Activated CD4-positive, alpha-beta T cell treated with anti-CD3 and anti-CD28 coated beads, Interleukin-2, amount 50 U/mL, for 24 hours (primary cell): ENCODE results near the gene C12orf57.

Experiments used
- DNase-seq, 2 donors: peaks; one replicate each; pipeline ENCODE4 v3.0.0-alpha.2; 2020; ENCODE audit warnings: low read depth in 1 of 2, low spot score in 1 of 2

C12orf57 gene

DNA sequence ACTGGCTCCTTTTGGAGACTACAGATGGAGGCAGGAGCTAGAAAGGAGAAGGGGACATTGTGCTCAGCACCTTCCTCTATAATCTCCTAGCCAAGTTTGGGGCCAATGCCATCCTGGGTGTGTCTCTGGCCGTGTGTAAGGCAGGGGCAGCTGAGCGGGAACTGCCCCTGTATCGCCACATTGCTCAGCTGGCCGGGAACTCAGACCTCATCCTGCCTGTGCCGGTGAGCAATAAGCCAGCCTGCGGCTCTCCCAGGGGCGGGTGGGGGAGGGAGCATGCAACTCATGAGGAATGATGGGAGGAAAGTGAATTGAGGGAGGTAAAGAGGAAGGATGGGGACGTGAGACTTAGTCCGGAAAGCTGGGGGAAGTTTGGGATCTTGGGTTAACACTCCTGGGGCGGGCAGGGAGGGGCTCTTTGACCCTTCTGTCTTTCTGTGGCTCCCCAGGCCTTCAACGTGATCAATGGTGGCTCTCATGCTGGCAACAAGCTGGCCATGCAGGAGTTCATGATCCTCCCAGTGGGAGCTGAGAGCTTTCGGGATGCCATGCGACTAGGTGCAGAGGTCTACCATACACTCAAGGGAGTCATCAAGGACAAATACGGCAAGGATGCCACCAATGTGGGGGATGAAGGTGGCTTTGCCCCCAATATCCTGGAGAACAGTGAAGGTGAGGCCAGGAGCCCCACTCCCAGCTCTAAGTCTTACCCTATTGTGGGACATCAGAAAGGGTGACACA lies 26.2 kb upstream of the C12orf57 start:
- DNase-seq: no peak

DNA sequence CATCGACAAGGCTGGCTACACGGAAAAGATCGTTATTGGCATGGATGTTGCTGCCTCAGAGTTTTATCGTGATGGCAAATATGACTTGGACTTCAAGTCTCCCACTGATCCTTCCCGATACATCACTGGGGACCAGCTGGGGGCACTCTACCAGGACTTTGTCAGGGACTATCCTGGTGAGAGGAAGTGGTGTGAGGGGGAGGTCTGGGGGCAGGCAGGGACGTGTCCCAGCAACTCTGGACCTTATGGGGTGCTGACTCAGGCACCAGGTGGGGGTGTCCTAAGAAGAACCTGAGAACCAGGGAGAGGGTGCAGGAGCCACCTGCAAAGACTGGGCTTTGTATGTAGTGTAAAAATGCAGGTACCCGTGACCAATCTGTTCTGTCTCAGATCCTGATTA lies 24.2 kb upstream of the C12orf57 start:
- DNase-seq: no peak

GRCh38 chr12:6921539-6921938 lies 22.3 kb upstream of the C12orf57 start:
- DNase-seq: no peak

- no peak for DNase-seq
Observed at GRCh38 chr12:6921996-6922946, 21.6 kb upstream of the C12orf57 start.

- no peak for DNase-seq
Observed at GRCh38 chr12:6923003-6923732, 20.7 kb upstream of the C12orf57 start.

DNA sequence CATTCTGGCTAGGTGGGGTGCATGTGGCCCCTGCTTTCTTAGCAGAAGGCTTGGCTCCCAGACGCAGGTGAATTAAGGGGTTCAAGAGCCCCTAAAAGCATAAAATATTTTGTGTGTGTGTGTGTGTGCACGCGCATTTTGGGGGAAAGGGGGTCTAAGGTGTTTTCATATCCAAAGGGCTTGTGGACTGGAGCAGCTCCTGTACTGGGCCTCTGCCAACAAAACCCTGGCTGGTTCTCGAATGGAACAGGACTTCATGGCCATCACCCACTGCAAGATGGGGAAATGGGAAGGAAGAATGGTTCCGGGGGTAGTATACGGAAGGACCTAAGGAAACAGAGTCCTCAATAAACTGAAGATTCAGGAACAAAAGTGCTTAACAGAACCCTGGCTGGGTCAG lies 20.0 kb upstream of the C12orf57 start:
- no peak for DNase-seq

- DNase-seq: no peak
Observed at GRCh38 chr12:6925239-6925539, 18.6 kb upstream of the C12orf57 start.

DNA sequence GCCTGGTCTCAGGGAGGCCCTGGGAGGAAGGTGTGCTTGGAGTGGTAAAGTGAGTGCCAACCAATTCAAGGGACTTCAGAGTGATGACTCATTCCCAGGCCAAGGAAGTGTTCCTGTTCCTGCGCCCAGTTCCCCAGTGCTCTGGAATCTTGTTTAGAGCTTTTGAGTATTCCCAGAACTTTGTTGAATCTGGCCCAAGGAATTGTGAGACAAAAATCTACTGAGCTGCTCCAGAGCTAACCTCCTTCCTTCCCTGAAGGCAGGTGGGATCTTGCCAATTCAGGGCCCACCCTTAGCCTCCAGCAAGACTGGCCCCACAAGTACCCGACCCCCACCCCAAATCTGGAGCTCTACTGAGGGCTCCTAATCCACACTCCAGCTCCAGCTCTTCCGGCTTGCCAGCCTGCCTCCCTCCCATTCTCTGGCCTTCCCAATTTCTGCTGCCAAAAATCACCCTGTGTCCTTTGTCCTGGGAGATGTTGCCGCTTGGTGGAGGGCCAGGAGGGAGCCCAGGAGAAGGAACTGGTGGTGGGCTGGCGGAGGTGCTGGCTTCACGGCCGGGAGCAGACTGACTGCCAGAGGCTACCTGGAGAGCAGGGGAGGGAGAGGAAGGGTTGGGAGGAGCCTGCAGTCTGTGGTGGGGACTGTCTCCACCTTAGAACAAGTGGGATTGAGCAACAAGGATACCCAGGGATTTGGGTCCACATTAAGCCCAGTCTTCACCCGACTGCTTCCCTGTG lies 18.1 kb upstream of the C12orf57 start:
- no peak for DNase-seq

DNA sequence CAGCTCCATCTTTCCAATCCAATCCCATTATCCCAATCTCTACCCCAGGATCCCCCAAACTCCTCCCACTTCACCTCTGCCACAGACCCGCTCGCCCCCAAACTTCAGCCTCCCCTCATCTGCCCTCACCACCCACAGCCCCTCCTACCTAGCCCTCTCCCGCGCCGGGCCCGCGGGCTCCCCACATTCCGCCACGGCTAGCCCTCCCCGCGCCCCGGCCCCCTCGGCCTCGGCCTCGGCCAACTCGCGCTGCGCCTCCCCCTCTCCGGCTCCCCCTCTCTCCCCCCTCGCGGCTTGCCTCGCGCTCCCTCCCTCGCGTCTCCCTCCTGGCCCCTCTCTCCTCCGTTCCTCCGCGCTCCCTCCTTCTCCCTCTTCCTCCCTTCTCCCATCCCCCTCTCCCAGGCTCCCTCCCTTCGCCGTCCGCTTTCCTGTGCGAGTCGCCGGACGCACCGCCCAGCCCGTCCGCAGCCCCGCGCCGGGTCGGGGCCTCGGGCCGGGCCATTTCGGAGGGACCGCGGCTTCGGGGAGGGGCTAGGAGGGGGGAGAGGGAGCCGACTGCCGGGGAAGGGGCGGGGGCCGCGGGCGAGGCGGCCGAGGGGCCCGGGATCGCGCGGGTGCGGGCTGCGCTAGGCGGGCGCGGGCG lies 16.3 kb upstream of the C12orf57 start, which contains the start of gene ATN1:
Gene ATN1 (plus strand): TSS at position 581 of the 643 bp plus-strand sequence. CDS start 6,043 bp downstream, outside the sequence.
- no peak for DNase-seq

DNA sequence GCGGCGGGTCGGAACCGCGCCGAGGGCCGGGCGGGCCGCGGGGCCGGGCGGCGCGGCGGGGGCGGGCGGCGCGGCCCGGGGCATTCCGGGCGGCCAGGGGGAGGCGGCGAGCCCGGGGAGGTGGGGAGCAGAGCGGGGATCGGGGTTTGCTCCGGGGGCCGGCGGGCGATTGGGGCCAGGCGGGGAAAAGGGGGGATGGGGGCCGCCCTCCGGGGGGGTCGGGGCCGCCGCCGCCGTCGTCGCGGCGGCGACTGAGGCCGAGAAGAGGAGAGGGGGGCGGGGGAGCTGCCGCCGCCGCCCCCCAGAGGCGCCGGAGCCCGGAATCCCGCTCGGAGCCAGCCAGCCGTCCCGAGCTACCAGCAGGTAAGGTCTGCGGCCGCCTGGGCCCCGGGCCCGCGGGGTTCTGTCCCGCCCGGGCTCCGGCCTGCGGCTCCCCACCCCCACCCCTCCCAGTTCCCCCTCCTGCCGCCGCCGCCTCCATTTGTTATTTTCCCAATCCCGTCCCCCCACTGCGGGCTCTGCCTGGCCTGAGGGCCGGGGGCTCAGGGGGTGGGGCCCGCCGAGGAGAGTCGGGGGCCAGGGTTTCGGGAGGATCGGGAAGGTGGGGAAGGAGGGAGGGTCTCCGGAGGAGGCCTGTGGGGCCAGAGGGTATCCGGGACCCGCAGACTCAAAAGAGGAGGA lies 15.7 kb upstream of the C12orf57 start:
- DNase-seq: no peak

- DNase-seq: no peak
Observed at GRCh38 chr12:6928703-6929407, 15.0 kb upstream of the C12orf57 start.

DNA sequence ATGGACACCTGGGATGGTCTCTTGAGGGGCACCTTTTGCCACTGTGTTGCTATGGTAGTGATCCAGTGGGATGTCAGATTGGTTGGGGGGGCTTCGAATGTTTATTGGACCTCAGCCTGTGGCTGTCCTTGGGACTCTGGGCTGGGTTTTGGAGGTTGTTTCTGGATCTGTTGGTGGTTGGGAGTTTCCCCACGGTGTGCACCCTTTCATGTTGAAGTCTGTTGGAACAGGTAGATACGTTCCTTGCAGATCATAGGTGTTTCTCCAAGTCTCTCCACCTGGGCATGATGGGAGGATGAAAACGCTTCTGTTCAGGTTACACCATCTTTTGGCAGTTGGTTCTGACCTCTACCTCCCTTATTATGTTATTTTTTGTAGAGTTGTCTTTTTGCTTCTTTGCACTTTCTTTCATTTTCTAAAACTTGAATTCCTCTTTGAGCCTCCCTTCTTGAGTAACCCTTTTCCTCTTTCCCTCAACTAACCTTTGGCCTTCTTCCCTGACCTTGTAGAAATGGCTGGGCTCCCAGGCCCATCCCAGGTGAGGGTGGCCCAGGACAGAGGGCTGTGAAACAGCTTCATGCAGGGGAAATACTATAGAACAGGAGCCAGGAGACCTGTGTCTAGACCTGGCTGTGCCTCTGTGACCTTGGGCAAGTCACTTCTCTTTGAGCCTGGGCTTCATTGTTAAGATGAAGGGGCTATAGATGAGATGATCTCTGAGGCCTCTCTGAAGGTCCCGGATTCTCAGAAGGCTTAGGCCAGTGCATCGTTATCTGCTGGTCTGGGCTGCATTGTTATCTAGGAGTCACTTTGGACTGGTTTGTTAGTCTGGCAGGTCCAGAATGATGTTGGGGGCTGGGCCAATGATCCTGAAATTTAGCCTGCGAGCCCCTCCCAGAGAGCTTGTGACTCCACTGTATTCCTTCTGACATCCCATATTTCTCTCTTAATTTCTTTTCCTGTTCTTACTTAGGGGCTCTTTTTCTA lies 14.1 kb upstream of the C12orf57 start:
- no peak for DNase-seq

DNA sequence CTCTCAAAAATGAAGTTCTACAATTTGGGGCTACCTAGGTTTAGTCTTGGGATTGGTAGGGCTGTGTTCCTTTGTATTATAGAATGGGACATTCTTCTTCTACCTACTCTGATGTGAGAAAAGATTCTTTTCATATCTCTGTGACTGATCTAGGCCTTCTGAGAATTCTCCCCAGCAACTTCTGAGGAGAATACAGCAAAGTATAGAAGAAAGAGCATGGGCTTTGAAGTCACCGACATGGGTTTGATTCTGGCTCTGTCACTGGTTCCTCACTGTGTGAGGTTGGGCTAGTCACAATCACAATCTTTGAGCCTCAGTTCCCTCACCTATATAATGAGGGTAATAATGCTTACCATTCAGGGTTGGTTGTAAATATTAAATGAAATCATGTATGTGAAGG lies 11.1 kb upstream of the C12orf57 start:
- no peak for DNase-seq

GRCh38 chr12:6934110-6934509 lies 9.7 kb upstream of the C12orf57 start:
- DNase-seq: no peak

DNA sequence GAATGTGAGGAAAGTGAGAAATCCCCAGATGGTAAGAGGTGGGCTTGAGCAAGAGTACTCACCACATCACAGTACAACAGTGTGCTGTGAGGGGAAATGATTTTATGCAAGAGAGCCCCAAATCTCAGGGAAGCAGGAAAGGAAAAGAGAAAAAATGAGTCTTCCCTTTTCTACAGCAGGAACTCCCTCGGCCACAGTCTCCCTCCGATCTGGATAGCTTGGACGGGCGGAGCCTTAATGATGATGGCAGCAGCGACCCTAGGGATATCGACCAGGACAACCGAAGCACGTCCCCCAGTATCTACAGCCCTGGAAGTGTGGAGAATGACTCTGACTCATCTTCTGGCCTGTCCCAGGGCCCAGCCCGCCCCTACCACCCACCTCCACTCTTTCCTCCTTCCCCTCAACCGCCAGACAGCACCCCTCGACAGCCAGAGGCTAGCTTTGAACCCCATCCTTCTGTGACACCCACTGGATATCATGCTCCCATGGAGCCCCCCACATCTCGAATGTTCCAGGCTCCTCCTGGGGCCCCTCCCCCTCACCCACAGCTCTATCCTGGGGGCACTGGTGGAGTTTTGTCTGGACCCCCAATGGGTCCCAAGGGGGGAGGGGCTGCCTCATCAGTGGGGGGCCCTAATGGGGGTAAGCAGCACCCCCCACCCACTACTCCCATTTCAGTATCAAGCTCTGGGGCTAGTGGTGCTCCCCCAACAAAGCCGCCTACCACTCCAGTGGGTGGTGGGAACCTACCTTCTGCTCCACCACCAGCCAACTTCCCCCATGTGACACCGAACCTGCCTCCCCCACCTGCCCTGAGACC lies 8.2 kb upstream of the C12orf57 start:
- no peak for DNase-seq

DNA sequence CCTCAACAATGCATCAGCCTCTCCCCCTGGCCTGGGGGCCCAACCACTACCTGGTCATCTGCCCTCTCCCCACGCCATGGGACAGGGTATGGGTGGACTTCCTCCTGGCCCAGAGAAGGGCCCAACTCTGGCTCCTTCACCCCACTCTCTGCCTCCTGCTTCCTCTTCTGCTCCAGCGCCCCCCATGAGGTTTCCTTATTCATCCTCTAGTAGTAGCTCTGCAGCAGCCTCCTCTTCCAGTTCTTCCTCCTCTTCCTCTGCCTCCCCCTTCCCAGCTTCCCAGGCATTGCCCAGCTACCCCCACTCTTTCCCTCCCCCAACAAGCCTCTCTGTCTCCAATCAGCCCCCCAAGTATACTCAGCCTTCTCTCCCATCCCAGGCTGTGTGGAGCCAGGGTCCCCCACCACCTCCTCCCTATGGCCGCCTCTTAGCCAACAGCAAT lies 7.6 kb upstream of the C12orf57 start:
- DNase-seq: no peak
